Fibroblast of lung (primary cell): ENCODE measurements around the gene CDH15.

ENCODE experiments used
- CTCF ChIP-seq, 2 donors: IDR thresholded peaks in 1 of 2; conservative IDR thresholded peaks in 1 of 2; 1 replicate in 1 of 2; 2 replicates in 1 of 2; pipeline ENCODE4 v1.5.1; 2011 to 2012; ENCODE audit warnings: low read length in 2 of 2, control low read depth in 1 of 2, inconsistent platforms in 1 of 2, low read depth in 1 of 2, mild to moderate bottlenecking in 1 of 2
- EZH2 ChIP-seq: IDR thresholded peaks from 2 replicates; pipeline ENCODE4 v1.5.1; 2012; ENCODE audit warnings: low read length, control low read depth, mild to moderate bottlenecking; ENCODE audit errors: missing control alignments

- no peak for TF ChIP-seq CTCF (conservative IDR thresholded peaks at IDR 0.05 in 1 of 2, IDR thresholded peaks at IDR 0.05 in 1 of 2; ENCODE audit: low read depth in 1 of 2, low read length in 2 of 2)
- no peak for TF ChIP-seq EZH2
Measured at GRCh38 chr16:89192956-89193575, 21.5 kb downstream of the CDH15 start.
